Stimulated activated CD4-positive, alpha-beta T cell treated with anti-CD3 and anti-CD28 coated beads, Interleukin-2, amount 100 ng/mL, for 24 hours (primary cell): ENCODE results near the gene PDE6B.
"Not testable (repeated sequence)": the region's sequence is repeated elsewhere in the genome, so short reads cannot be mapped to it uniquely, and the experiment has no call there.

Experiments
- DNase-seq, 2 donors: peaks; one replicate each; pipeline ENCODE4 v3.0.0-alpha.2; 2020

The PDE6B gene

GRCh38 chr4:637536-638280, 12.3 kb downstream of the PDE6B start:
- DNase-seq, result no peak

GRCh38 chr4:642366-642765, 17.0 kb downstream of the PDE6B start:
- DNase-seq, result not testable (repeated sequence)

GRCh38 chr4:646460-646859, 21.1 kb downstream of the PDE6B start:
- DNase-seq, result peak; percentile 38 to 43

- no peak for DNase-seq
These were observed 22.1 kb downstream of the PDE6B start for GRCh38 chr4:647481-647880.

- no peak for DNase-seq
These were observed 23.4 kb downstream of the PDE6B start for GRCh38 chr4:648579-649292.

GRCh38 chr4:649293-649625, 23.9 kb downstream of the PDE6B start:
- DNase-seq, result no peak

DNA sequence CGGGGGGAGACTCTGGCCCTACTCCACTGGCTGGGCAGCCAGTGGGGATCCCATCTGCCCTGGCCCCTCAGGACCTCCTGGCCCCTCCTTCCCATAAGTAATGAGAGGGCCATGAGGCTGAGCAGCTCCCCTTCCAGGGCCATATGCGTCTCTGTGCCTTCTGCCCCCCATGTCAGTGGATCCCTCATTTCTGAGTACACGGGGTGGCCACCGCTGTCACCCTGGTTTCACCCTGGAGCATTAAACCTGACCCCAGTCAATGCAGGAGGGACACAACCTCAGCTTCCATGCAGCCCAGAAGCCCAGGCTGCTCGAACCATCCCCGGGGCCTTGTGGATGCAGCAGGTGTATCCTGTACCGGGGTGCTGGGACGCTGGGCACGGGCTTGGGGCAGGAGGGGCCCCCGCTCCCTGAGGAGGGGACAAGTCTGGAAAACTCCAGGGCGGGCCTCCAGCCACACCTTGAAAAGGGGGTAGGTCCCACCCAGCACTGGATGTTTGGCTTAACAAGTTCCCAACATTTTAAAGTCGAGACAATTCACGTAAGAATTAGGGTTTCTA, 24.5 kb downstream of the PDE6B start:
- DNase-seq, result no peak

- DNase-seq, result no peak
These were observed 25.1 kb downstream of the PDE6B start for GRCh38 chr4:650461-650860.

DNA sequence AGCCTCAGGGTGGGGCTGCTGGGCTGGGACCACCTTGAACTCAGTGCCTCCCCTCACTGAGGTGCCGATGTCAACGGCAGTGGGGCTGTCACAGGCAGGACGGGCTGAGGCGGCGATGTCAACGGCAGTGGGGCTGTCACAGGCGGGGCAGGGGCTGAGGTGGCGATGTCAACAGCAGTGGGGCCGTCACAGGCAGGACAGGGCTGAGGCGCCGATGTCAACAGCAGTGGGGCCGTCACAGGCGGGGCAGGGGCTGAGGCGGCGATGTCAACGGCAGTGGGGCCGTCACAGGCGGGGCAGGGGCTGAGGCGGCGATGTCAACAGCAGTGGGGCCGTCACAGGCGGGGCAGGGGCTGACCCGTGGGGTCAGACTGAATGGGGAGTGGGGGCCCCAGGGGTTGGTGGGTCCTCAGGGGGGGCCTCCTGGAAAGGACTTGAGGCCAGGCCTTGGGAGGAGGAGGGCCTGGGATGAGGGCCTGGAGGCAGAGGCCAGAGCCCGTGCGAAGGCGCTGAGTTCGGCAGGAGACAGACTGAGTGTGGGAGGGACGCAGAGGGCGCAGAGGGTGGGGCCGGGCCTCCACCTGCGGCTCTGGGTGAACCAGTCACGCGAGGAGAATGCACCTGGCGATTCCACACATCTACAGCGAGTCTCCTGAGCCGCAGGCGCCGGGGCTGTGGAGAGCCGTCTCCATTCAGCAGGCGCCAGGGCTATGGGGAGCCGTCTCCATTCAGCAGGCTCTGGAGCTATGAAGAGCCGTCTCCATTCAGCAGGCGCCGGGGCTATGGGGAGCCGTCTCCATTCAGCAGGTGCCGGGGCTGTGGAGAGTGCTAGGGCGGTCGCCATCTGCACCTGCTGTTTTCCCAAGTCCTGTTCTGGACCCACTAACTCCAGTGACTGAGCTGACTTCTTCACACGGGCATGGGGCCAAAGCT, 25.8 kb downstream of the PDE6B start:
- DNase-seq, result no peak

- no peak for DNase-seq
These were observed 26.7 kb downstream of the PDE6B start for GRCh38 chr4:651884-652642.

DNA sequence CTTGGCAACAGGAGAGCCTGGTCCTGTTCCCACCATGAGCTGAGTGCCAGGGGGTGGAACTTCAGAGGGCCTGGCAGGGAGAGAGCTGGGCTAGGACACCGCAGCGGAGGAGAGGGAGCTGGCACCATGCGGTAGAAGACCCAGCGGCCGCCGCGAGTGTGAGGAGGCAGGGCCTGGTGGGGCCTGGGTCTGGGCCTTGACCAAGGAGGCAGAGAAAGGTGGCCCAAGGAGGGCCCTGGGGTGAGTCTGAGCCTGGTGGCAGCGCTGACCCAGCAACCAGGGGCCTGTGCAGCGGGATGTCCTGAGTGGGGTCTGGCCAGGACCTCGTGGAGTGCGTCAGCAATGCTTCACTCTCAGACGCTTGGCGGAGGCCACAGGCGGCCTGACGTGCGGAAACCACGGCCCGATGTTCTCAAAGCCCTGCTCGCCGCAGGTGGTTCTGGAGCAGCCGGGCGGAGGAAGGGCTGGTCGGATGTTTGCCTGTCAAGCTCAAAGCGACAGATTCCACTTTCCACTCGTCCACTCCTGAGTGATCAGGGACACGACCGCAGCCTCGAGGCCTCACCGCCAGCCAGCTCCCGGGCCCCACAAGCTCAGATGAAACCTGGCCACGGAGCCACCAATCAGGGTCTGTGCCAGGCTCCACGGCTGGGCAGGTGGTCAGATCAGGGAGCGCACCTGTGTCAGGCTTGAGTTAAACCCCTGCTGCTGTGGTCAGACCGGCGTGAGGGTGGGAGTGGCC, 27.9 kb downstream of the PDE6B start:
- no peak for DNase-seq

GRCh38 chr4:653831-654502, 28.6 kb downstream of the PDE6B start:
- no peak for DNase-seq

DNA sequence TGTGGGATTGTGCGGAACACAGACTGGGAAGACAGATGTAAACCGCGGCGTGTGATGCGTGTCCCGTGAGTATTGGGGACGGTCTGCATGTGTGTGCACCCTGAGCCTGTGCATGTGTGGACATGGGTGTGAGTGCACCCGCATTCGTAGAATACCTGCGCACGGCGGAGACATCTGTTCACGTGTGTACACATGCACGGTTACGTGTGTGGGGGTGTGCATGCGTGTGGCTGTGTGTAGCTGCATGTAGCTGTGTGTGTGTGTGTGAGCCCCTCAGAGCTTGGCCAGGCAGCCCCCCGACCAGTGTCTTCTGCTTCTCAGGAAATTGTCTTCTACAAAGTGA, 29.1 kb downstream of the PDE6B start:
- DNase-seq, result no peak

DNA sequence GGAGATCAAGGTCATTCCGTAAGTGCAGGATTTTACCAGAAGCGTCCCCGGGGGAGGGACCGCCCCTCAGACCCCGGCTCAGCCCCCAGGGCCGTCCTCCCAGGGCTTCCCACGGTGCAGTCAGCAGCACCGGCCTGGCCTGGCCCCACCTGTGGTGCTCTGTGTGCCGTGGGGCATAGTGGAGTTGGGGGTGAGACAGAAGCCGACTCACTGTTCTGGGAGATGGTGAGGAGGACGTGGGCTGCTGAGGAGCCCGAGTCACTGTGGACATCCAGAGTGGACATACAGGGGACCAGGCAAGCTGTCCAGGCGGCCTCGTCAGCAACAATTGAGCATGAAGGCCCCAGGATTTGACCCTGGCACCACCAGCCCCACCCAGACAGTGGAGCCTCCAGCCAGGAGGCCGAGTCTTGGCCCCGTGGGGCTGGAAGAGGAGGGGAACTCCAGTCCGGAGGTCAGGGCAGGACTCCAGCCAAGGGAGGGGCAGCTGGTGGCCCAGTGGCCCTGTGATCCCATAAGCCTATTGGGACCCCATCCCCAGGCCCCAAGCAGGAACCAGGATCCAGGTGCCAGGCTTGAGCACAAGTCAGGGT, 29.6 kb downstream of the PDE6B start:
- no peak for DNase-seq

GRCh38 chr4:655464-656151, 30.2 kb downstream of the PDE6B start:
- no peak for DNase-seq

DNA sequence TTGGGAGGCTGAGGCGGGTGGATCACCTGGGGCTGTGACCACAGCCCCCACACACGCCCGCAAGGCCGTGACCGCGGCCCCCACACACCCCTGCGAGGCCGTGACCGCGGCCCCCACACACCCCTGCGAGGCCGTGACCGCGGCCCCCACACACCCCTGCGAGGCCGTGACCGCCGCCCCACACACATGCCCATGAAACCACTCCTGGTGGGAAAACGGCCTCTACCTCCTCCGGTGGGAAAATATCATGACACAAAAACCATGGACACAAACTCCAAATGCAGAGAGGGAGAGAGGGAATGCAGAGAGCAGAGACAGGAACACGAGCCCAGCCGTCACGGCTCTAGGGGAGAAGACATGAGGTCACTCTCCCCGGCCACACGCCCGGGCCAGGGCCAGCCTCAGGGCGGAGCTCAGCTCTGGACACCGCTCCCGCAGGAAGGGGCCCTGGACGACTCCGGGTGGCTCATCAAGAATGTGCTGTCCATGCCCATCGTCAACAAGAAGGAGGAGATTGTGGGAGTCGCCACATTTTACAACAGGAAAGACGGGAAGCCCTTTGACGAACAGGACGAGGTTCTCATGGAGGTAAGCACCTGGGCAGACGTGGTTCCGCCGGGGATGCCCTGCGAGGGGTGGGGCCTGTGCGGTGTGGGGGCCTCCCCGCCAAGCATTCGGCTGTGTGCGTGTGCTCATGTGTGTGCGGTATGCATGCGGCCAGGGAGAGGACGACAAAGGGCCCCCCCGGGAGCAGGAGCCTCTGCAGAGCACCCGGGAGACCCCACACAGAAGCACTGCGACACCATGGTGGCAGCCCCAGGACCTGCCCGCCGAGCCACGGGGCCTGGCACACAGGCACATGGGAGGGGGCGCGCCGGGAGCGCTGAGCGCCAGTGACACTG, 31.3 kb downstream of the PDE6B start:
- DNase-seq, result no peak

GRCh38 chr4:657338-657833, 32.0 kb downstream of the PDE6B start:
- no peak for DNase-seq

GRCh38 chr4:657834-658667, 32.7 kb downstream of the PDE6B start:
- DNase-seq, result no peak
